Body of pancreas (tissue), 4 donors: ENCODE data around the gene DNAJB8.

ENCODE experiments used
- POLR2A ChIP-seq, 3 donors: fragments of 450-650 bp; IDR thresholded peaks; one replicate each; pipeline ENCODE4 v1.6.1; 2016; ENCODE audit warnings: antibody characterized with exemption in 3 of 3, mild to moderate bottlenecking in 2 of 3
- TF ChIP-seq, protein P1 (sequence below), 7 experiments: fragments of 450-650 bp in 4 of 7; fragments of 200-600 bp in 3 of 7; sonication (generic) in 3 of 7; IDR thresholded peaks; one replicate each; pipeline ENCODE4 v1.5.1; 2016 to 2019; ENCODE audit warnings: antibody characterized with exemption in 7 of 7

DNA sequence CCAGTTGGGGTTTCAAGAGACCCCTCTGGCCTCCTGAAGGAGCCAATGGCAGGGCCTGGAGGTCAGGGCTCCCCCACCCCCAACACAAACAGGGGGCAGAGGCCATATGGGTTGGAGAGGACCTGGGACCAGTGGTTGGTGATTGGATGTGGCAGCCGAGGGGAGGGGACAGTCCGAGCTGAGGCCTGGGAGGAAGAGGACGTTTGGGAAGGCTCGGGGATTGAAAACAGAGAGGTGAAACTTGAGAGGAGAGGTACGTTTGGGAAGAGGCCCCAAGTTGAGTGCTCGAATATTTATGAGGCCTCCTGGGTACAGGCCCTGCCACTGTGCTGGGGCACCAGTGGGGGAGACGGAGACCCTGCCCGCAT is 53.7 kb downstream of the DNAJB8 start:
- TF ChIP-seq, protein P1, sequence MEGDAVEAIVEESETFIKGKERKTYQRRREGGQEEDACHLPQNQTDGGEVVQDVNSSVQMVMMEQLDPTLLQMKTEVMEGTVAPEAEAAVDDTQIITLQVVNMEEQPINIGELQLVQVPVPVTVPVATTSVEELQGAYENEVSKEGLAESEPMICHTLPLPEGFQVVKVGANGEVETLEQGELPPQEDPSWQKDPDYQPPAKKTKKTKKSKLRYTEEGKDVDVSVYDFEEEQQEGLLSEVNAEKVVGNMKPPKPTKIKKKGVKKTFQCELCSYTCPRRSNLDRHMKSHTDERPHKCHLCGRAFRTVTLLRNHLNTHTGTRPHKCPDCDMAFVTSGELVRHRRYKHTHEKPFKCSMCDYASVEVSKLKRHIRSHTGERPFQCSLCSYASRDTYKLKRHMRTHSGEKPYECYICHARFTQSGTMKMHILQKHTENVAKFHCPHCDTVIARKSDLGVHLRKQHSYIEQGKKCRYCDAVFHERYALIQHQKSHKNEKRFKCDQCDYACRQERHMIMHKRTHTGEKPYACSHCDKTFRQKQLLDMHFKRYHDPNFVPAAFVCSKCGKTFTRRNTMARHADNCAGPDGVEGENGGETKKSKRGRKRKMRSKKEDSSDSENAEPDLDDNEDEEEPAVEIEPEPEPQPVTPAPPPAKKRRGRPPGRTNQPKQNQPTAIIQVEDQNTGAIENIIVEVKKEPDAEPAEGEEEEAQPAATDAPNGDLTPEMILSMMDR (IDR thresholded peaks at IDR 0.05), result no peak
- TF ChIP-seq POLR2A (IDR thresholded peaks at IDR 0.05), result no peak
